ENCODE measurements around the gene SFRP4.

- TF ChIP-seq CTCF (conservative IDR thresholded peaks at IDR 0.05 in 1 of 2, IDR thresholded peaks at IDR 0.05 in 1 of 2; ENCODE audit: low read depth in 1 of 2, low read length in 2 of 2) (no peak), EZH2 (IDR thresholded peaks at IDR 0.05; ENCODE audit: low read length, missing control alignments) (no peak)
Measured at GRCh38 chr7:37947138-37947940, 30.7 kb upstream of the SFRP4 start.

Data from fibroblast of lung (primary cell).